ENCODE data around the gene USP48. TPM values are rescaled to one million over a fixed set of nuclear protein-coding genes. Genes with fewer than 3 reads are reported as not detected.

USP48 gene
- total and polyA plus RNA-seq, 2 of the 13 experiments (the other 11 are each of a cell fraction or from before 2014, with no cell fraction given): 30.4 to 30.7 TPM

DNA sequence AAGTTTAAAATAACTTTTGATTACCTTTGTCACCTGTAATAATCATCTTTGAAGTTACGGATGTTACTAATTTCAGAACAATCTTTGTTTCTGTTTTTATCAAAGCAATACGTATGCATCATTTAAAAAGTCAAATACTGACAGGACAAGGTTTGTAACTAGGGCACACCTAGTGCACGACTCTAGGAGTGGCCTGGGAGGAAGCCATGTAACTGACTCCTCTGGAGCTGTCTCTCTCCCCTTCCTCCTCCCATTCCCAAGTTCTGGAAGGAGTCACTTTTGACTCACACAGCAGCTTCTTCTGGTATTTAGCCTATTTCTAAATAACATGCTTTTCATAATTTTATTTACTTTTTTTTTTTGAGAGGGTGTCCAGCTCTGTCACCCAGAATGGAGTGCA lies 102.0 kb downstream of the USP48 start:
- FAIRE-seq: no peak
- Histone ChIP-seq H4K20me1 (ENCODE audit: insufficient read depth, low read length) (no peaks in the 10 kb centered on the region), H2AFZ (ENCODE audit: low read length) (no peak overlapping the region), H3K4me3 (replicated peaks in 1 of 3; ENCODE audit: insufficient read depth in 1 of 3, low read depth in 2 of 3, low read length in 3 of 3) (no peak overlapping the region), H3K27me3 (ENCODE audit: control insufficient read depth in 1 of 2, insufficient read depth in 2 of 2, low read length in 2 of 2) (no peaks in the 10 kb centered on the region), H3K4me1 (ENCODE audit: insufficient read depth, low read length) (no peaks in the 10 kb centered on the region), H3K27ac (ENCODE audit: extremely low read length, insufficient read depth, low read length) (no peak overlapping the region), H3K36me3 (replicated peaks in 1 of 2; ENCODE audit: control insufficient read depth in 1 of 2, insufficient read depth in 2 of 2, low read length in 2 of 2) (peaks cover 1 to 34% of the 10 kb centered on the region in 2 experiments; a peak in 2 of 5 replicates), H3K4me2 (ENCODE audit: low read depth, low read length) (no peak overlapping the region), H3K9ac (ENCODE audit: insufficient read depth, low read depth, low read length) (no peak overlapping the region), H3K9me3 (ENCODE audit: low read length) (no peaks in the 10 kb centered on the region), H3K79me2 (ENCODE audit: insufficient read depth, low read length) (no peaks in the 10 kb centered on the region)
- CTCF ChIA-PET (ENCODE audit: low intra/inter-chr PET ratio, low total read pairs): no interaction called here
- POLR2A ChIA-PET: no interaction called here
- ATAC-seq: no peak
- BruUV-seq (replicated peaks): no TSS peak
- no peak for DNase-seq (ENCODE audit: low spot score)
- TF ChIP-seq, protein P1, sequence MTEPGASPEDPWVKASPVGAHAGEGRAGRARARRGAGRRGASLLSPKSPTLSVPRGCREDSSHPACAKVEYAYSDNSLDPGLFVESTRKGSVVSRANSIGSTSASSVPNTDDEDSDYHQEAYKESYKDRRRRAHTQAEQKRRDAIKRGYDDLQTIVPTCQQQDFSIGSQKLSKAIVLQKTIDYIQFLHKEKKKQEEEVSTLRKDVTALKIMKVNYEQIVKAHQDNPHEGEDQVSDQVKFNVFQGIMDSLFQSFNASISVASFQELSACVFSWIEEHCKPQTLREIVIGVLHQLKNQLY (CRISPR knock-in tag; IDR thresholded peaks at IDR 0.05): no peak
- TF ChIP-seq PCBP1 (IDR thresholded peaks at IDR 0.05; ENCODE audit: borderline replicate concordance, low read depth, low read length) (no peak), ZNF777 (CRISPR knock-in tag; IDR thresholded peaks at IDR 0.05) (no peak), SMAD1 (CRISPR knock-in tag; IDR thresholded peaks at IDR 0.05; ENCODE audit: borderline replicate concordance, low read depth) (no peak), RAD21 (CRISPR knock-in tag; IDR thresholded peaks at IDR 0.05) (no peak), TP53 (CRISPR knock-in tag; conservative IDR thresholded peaks at IDR 0.05) (no peak), XBP1 (CRISPR knock-in tag; IDR thresholded peaks at IDR 0.05) (no peak), IRX3 (CRISPR knock-in tag; IDR thresholded peaks at IDR 0.05; ENCODE audit: borderline replicate concordance, low read depth) (no peak), HNF4G (IDR thresholded peaks at IDR 0.05; ENCODE audit: borderline replicate concordance, low read depth, low read length) (no peak), HNF4G (CRISPR knock-in tag; IDR thresholded peaks at IDR 0.05; ENCODE audit: borderline replicate concordance, low read depth) (no peak), ZZZ3 (CRISPR knock-in tag; IDR thresholded peaks at IDR 0.05; ENCODE audit: borderline replicate concordance) (no peak), TEAD2 (CRISPR knock-in tag; IDR thresholded peaks at IDR 0.05) (no peak), RFXANK (CRISPR knock-in tag; IDR thresholded peaks at IDR 0.05) (no peak), HES4 (CRISPR knock-in tag; IDR thresholded peaks at IDR 0.05; ENCODE audit: borderline replicate concordance) (no peak), IRF2 (CRISPR knock-in tag; IDR thresholded peaks at IDR 0.05) (no peak)
- TF ChIP-seq, protein P2, sequence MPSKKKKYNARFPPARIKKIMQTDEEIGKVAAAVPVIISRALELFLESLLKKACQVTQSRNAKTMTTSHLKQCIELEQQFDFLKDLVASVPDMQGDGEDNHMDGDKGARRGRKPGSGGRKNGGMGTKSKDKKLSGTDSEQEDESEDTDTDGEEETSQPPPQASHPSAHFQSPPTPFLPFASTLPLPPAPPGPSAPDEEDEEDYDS (CRISPR knock-in tag; IDR thresholded peaks at IDR 0.05): no peak
- TF ChIP-seq, protein P3, sequence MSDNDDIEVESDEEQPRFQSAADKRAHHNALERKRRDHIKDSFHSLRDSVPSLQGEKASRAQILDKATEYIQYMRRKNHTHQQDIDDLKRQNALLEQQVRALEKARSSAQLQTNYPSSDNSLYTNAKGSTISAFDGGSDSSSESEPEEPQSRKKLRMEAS (IDR thresholded peaks at IDR 0.05): no peak
- in situ Hi-C loops (cut with HindIII; ENCODE audit: extremely low pct_ligation_motif_present, low pct_unique_long_range_greater_than_20kb) (no loop called here), intact Hi-C loops (cut with micrococcal nuclease; ENCODE audit: unreplicated experiment) (no loop called here)
- 96% methylated on average over 3 of the region's 3 CpGs for WGBS (ENCODE audit: low lambda C conversion rate)
